ENCODE measurements around the gene ZBED5.

DNA sequence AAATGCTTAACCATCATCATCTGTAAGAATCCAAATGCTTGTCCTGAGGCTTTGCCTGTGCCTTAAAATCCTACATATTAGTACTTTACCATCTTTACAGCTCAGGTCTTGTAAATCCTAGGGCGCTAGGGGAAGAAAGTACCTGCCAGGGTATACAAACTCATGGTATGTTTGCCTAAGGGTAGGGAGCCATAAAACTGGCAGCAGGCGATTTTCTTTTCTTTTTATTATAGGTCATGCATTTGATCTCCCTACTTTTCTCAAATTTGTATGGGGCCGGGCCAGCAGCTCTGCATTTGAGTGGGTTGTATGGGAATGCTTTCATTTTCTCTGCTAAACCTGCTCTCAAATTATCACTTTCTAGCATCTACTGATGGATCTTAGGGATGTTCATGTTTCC is 24.0 kb upstream of the ZBED5 start:
- TF ChIP-seq, protein P1, sequence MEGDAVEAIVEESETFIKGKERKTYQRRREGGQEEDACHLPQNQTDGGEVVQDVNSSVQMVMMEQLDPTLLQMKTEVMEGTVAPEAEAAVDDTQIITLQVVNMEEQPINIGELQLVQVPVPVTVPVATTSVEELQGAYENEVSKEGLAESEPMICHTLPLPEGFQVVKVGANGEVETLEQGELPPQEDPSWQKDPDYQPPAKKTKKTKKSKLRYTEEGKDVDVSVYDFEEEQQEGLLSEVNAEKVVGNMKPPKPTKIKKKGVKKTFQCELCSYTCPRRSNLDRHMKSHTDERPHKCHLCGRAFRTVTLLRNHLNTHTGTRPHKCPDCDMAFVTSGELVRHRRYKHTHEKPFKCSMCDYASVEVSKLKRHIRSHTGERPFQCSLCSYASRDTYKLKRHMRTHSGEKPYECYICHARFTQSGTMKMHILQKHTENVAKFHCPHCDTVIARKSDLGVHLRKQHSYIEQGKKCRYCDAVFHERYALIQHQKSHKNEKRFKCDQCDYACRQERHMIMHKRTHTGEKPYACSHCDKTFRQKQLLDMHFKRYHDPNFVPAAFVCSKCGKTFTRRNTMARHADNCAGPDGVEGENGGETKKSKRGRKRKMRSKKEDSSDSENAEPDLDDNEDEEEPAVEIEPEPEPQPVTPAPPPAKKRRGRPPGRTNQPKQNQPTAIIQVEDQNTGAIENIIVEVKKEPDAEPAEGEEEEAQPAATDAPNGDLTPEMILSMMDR (conservative IDR thresholded peaks at IDR 0.05; ENCODE audit: low read depth, low read length): no peak
- TF ChIP-seq EZH2 (IDR thresholded peaks at IDR 0.05; ENCODE audit: low read length, unreplicated experiment): no peak
- no peak for TF ChIP-seq EZH2phosphoT487 (IDR thresholded peaks at IDR 0.05; ENCODE audit: borderline replicate concordance, low read length)
